ENCODE data around the gene SLC9B1.
"Not testable (repeated sequence)": the region's sequence is repeated elsewhere in the genome, so short reads cannot be mapped to it uniquely, and the experiment has no call there.

- TF ChIP-seq, protein P1, sequence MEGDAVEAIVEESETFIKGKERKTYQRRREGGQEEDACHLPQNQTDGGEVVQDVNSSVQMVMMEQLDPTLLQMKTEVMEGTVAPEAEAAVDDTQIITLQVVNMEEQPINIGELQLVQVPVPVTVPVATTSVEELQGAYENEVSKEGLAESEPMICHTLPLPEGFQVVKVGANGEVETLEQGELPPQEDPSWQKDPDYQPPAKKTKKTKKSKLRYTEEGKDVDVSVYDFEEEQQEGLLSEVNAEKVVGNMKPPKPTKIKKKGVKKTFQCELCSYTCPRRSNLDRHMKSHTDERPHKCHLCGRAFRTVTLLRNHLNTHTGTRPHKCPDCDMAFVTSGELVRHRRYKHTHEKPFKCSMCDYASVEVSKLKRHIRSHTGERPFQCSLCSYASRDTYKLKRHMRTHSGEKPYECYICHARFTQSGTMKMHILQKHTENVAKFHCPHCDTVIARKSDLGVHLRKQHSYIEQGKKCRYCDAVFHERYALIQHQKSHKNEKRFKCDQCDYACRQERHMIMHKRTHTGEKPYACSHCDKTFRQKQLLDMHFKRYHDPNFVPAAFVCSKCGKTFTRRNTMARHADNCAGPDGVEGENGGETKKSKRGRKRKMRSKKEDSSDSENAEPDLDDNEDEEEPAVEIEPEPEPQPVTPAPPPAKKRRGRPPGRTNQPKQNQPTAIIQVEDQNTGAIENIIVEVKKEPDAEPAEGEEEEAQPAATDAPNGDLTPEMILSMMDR (IDR thresholded peaks at IDR 0.05; ENCODE audit: low read depth, low read length, poor library complexity, severe bottlenecking), result not testable (repeated sequence)
- not testable (repeated sequence) for TF ChIP-seq EZH2phosphoT487 (IDR thresholded peaks at IDR 0.05; ENCODE audit: borderline replicate concordance, low read length)
These were observed 25.5 kb downstream of the SLC9B1 start for GRCh38 chr4:102993985-102994384.
